Measurements from ENCODE around the gene CHST13.
"Not testable (repeated sequence)": the region's sequence is repeated elsewhere in the genome, so short reads cannot be mapped to it uniquely, and the experiment has no call there.

CHST13 gene

DNA sequence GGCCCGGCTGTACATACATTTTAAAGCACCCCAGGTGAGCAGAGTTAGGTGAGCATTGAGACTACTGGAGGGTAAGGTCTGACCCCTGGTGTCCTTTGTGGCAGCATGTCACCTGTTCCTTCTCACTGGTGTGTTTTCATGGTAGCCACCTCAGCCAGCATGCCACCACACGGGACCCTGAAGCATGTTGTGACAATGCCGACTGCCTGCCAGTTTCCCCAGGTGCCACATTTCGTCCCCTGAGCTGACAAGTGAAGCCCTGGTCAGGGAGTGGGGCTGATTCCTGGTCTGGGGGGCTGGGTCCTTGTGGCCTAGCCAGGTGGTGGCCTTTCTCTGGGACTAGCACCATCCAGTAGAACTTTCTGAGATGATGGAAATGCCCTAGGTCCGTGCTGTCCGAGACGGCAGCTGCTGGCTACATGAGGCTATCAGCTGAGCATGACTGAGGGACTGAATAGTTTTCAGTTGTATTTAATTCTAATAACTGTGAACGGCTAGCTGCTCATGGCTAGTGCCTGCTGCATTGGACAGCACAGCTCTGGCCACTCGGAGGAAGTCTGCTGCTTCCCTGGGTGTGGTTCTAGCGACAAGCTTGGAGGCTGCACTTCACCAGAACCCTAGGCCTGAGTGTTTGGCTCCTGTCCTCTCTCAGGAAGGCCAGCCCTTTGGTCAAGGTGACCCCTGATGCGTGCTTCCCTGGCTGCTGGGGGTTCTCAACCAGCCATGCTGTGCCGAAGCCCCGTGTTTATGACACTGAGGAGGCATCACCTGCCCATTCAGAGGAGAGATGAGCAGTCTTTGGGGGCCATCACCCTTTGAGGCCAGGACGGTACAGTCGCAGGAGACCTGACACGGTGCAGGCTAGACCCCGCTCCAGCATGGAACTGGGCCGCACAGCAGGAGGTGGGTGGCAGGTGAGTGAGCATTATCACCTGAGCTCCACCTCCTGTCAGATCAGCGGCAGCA, 30.9 kb downstream of the CHST13 start:
- no peak for DNase-seq (ENCODE audit: low spot score)

DNA sequence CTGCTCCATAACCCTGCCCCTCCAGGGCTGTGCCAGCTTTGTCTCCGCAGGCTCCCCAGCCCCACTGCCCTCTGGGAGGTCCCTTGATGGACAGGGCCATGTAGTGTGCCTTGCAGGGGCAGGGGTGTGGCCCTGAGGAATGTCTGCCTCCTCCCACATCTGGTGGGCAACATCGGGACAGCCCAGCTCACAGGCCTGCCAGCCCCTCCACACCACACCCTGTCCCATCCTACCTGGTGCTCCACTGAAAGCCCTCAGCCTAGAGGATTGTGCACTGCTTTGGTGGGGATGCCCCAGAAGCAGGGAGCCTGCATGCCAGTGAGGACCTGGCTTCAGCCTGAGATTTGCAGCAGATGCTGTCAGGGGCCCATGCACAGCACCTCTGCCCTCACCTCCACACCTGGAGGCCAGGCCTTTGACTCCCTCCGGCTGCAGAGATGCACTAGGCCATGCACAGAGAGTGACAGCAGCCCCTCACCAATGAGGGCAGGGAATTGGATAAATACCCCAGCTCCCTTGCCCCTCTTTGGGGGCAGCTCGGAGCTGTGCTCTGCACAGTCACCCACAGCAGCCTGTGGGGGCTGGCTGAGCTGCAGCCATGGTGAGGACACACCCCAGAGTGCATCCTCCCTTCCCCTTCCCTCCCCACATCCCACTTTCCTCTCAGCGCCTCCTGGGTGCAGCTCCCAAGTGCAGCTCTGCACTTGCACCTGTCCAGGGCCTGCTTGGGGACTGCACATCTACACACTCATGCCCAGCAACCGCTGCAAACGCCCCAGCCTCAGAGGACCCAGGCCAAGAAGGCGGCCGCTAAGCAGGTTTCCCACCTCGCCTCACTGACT, 32.1 kb downstream of the CHST13 start:
- no peak for DNase-seq (ENCODE audit: low spot score)

DNA sequence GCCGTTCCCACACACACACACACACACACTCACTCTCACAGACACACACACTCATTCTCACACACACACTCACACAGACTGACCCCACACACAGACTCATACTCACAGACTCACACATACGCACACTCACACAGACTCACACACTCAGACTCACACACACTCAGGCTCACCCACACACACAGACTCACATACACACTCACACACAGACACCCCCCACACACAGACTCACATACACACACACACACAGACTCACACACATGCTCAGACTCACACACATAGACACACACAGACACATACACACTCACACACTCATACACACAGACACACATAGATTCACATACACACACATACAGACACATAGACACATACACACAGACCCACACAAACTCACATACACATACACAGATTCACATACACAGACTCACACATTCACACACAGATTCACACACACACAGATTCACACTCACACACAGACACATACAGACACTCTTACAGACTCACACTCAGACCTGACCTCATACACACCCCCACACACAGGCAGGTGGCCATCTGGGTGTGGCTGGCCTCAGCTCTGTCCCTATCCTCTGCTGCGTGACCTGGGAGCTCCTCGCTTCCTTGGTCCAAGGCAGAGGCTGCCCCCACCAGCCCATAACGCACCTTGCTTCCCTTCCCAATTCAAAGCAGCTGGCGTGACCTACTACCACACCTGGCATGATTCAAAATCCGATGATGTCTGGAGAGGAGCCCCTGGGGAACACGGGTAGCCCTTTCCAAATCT, 32.9 kb downstream of the CHST13 start:
- no peak for DNase-seq (ENCODE audit: low spot score)

DNA sequence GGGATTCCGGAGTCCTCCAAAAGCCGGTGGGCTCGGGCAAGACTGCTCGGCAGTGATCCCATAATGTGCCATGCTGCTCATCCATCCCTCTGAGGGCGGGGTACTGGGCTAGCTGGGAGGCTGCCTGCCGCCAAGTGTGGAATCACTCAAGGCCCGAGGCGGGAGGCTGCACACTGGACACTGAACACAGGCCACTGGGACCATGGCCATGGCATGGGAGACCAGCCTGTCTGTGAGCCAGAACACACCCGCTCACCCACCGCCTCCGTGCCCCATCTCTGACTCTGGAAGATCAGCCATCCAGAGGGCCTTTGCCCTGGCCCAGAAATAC, 33.4 kb downstream of the CHST13 start:
- DNase-seq (ENCODE audit: low spot score): no peak

DNA sequence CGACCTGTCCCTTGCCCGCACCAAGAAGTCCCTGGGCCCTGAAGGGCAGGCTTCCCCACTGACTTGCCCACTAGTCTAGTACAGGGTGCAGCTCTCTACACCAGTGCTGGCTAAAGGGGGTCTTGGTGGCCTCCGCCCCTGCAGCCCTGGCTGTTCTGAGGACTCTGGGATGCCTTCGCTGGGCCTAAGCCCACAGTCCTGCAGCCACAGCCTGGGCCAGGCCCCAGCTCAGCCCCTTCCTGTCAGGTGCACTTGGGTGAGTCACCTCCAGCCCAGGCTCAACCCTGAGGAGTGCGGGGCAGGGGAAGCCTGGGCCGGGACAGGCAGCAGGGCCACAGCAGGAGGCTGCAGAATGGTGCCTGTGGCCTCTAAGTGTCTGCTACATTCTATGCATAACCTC, 33.8 kb downstream of the CHST13 start:
- DNase-seq (ENCODE audit: low spot score): no peak

DNA sequence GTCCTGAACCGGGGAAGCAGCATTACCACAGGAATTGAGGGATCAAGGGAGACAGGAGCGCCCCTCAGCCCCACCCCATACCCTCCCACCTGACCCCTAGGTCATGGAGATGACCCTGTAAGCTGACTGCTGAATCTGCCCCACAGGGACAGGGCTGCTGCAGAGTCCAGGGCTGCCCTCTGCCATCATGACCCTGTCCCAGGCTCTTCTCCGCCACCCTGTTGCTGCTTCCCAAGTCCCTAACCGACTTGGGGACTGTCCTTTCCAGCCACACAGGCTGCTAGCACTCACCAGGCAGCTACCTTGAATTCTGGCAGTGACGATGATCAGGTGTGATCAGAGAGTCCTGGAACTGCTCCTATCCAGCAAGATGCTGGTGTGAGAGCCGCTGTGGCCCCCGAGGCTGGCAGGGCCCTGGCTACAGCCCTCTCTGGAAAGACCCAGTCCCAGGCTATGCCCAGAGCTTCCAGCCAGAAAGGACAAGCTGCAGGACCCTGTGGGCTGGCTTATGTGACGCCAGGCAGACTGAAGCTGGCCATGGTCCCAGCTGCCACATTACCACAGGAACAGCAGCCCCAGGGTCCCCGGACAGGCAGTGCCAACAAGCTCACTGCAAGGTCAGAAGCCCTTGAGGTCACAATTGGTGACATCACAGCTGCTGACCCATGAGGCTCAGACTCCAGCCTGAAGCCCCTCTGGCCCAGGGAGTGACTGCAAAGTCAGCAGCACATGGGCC, 34.5 kb downstream of the CHST13 start, which contains the start of gene C3orf22:
Gene C3orf22 (minus strand): TSS at position 597 of the 736 bp plus-strand sequence. CDS start 5,542 bp downstream, outside the sequence.
- DNase-seq (ENCODE audit: low spot score): no peak

DNA sequence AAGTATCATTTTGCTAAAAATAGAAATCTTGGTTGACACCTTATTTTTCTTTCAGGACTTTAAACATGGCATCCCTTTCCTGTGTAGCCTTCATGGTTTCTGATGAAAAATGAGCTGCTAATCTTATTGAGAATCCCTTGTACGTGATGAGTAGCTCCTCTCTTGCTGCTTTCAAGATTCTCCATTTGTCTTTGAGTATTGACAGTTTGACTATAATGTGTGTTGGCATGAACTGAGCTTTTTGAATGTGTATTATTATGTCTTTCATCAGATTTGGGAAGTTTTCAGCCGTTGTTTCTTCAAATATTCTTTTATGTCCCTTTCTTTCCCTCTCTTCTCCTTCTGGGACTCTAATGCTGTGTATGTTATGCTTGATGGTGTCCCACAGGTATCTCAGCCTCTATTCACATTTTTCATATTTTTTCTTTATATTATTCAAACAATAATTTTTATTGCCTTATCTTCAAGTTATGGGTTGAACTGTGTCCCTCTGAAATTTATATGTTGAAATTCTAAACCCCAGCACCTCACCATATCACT, 38.9 kb downstream of the CHST13 start:
- no peak for DNase-seq (ENCODE audit: low spot score)

DNA sequence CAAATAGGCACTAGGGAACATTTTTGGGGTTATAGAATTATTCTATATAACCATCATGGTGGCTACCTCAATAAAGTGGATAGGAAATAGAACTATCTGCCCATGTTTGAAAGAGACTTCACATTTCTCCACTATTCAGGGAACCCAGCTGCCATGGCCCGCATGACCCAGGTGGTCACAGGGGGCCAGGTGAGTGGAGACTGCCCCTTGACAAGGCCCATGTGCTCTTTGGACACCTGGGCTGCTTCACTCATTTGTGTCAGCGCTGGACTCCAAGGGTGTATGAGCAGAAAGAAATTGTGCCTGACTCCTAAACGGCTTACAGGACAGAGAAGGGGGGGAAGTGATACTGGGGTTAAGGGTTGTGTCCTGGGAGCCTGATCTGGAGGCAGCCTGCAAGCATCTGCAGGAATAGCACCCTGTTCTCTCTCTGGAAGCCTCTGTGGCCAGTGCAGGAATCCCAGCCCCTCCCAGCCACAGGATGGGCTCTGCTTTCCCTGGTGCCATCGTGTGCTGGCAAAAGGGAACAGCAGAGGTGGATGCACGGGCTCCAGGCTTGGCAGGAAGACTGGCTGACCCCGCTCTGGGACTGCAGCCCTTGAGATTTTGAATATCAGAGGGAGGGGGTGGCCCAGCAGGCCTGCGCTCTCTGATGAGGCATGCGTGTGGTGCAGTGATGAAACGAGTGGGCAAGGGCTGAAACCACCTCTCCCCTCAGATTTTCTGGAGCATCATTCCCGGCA, 43.9 kb downstream of the CHST13 start:
- no peak for DNase-seq (ENCODE audit: low spot score)

DNA sequence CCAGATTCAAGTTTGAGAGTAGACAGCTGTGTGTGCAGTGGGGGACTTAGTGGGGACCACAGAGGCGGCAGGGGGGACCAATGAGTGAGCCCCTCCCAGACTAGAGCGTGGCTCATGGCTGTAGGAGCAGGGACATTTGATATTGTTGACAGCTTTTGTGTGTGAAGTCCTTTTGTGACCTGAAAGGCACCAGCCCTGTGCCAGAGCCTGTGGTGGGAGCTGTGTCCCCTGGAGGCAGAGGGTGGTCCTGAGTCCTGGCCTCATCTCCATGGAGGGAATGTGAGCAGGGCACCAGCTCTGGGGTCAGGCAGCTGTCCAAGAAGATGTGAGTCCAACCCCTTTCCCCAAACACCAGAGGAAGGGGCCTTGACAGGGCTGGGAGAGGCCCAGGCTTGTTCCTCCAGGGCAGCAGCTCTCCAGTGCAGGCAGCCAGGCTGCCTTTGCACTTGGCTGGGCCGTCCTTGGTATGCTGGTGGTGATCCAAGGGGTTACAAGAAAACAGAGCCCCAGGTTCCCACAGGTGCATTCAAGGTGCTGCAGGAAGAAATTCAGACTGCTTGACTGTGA, 44.9 kb downstream of the CHST13 start:
- DNase-seq (ENCODE audit: low spot score): no peak

DNA sequence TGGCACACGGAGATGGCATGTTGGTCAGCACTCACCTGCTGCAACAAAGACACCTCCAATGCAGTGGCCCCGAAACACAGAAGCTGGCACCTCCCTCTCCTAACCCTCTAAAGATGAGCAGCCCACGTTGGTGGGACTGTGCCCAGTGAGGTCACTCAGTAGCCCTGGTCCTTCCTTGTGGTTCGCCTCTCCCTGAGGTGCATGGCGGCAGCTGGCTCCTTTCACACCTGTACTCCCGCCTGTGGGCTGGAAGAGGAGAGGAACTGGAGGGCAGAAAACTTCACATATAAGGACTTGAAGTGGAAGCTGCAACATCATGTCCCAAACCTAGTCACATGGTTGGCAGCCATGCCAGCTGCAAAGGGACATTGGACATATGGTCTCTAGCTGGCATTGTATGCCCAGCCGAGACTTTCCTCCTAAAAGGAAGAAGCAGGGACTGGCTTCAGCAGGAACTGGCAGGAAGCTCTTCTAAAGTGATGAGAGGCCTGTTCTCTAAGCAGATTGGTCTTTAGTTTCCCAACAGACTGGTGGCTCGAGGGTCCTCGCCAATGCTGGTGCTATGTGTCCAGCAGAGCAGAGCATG, 45.5 kb downstream of the CHST13 start:
- no peak for DNase-seq (ENCODE audit: low spot score)

DNA sequence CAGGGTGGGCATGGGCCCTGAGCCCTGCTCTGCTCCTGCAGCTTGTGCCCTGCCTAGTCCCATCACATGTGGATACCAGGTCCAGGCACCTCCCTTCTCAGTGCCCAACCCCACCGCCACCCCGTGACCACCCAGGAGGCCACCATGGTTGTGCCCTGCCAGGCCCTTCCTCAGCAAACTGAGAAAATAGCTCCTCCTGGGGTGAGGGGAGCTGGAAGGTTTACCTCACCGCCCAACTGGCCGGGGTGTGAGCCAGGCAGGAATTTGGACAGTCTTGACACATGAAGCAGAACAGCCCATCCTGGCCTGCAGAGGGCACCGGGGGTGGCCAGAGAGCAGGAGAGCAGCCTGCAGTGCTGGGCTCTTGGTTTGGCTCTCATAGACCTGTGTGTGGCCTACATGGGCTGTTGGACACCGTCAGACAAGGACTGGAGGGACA, 46.2 kb downstream of the CHST13 start:
- DNase-seq (ENCODE audit: low spot score): no peak

DNA sequence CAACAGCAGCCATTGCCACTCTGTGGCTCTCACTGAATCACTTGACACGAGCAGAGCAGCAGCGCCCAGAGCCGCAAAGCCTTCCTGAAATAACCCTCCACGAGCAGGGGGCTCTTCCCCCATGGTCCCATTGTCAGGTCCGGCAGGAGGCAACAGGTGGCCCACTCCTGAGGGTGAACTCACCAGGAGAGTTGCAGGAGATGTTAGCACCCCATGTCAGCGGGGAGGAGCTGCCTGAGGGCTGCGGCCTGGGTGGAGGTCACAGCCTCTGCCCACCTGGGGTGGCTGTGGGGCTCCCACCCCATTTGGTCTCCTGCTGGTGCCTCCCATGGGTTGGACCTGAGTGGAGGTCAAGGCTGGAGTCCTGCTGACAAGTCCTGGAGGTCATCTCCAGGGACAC, 47.1 kb downstream of the CHST13 start:
- no peak for DNase-seq (ENCODE audit: low spot score)

DNA sequence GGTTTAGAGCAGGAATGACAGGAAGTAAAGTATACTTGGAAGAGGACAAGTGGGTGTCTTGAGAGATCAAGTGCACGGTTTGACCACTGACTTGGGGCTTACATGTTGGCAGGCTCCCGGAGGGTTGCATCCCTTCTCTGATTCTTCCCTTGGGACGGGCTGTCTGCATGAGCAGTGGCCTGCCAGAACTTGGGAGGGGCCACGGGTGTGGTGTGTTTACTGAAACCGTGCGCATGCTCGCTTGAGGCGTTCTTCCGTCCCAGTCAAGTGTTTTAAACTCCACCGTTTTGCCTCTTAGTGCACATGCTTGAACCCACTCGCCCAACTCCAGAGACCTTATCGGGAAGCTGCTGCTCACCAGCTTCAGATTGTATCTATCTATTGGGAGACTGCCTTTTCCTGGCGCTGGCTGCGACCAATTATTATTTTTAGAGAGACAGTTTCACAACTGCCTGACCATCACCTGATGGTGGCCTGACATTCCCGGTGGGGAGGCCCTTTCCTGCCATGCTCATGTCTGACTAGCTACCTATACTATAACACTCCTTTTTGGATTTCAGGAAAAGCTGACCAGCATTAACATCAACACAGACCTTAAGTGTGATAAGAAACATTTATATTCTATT, 49.6 kb downstream of the CHST13 start:
- no peak for DNase-seq (ENCODE audit: low spot score)

DNA sequence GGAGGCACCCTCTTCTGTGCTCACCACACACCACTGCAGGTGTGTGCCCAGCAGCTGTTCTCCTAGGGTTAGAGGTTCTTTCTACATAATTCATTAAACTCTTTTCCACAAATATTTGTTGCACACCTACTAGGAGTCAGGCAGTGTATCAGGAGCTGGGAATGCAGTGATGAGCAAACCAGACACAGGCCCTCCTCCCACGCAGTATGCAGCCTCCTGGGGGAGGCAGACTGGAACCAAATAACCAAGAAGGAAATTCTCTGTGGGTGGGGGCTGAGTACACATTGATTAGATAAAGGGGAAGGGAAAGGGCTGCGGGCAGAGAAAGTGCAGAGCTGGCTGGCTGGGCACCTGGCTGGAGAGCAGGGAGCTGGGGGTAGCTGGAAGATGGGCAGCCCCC, 53.3 kb downstream of the CHST13 start:
- DNase-seq (ENCODE audit: low spot score): no peak

DNA sequence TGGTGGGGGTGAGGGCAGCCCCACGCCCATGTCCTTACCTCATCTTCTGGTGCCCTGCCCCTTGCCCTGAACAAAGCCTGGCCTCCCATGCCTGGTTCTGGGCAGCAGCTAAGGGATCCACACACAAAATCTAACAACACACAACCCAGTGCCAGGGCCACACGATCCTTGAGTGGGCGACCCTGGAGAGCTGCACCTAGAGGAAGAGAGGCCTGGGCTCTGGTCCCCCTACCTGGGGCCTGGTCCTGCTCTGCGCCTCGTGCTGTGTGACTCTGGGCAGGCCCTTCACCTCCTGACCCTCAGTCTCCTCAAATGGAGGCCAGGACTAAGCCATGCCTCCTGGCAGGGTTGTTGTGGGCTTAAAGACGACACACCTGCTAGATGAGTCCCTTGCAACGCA, 54.7 kb downstream of the CHST13 start:
- DNase-seq (ENCODE audit: low spot score): no peak

DNA sequence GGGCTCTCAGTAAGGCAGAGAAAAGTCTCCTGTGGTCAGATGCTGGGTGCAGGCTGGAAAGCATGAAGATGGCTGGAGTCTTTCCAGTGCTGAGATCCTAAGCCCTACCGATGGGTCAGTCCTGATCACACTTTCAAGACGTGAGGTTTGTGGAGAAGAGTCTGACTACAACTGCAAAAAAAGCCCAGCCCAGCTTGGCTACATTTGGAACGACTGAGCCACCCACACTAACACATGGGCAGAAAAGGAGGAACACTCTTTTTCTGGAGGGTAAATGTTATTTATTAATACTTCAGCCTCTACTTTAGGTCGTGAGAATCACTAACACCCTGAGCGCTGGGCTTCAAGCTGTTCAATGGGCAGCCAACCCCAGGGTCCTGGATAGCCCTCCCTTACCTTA, 56.8 kb downstream of the CHST13 start:
- no peak for DNase-seq (ENCODE audit: low spot score)

DNA sequence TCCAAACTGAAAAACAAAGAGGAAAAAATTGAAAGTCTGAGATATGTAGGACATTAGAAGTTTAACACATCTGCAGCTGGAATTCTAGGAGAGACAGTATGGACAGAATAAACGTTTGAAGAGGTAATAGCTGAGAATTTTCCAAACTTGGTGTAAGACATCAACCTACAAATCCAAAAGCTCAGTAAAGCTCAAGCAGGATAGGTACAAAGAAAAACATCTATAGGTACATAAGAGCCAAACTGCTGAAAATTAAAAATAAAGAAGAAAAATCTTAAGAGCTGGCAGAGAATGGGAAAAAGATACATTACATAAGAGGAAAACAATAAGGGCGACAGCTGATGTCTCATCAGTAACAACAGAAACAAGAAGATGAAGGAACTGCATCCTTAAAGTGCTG, 57.6 kb downstream of the CHST13 start:
- no peak for DNase-seq (ENCODE audit: low spot score)

DNA sequence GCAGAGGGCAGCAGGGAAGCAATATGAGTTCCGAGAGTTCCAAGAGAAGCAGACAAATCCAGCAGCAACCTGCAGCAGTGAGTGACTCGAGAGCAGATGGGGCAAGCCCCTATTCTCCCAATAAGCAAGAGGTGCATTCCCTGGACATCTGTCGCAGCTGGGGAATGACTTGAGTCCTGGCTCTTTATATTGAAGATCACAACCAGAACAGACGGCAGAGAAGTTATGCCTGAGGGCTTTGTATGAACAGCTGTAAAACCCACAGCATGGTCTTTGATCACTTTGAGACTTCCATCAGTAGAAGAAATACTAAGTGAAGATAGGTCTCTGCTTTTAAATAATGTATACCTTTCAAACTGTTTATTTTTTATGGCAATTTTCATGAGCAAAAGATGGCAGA, 58.4 kb downstream of the CHST13 start:
- no peak for DNase-seq (ENCODE audit: low spot score)

DNA sequence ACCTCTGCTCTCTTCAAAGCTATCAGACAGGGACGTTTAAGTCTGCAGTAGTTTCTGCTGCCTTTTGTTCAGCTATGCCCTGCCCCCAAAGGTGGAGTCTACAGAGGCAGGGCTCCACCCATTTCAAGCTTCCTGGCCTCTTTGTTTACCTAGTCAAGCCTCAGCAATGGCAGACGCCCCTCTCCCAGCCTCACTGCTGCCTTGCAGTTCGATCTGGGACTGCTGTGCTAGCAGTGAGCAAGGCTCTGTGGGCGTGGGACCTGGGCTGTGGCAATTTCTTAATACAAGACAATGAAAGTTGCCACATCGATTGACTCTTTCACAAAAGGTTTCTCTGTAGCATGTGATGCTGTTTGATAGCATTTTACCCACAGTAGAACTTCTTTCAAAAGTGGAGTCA, 67.6 kb downstream of the CHST13 start:
- not testable (repeated sequence) for DNase-seq (ENCODE audit: low spot score)
